LNCAP (cell line): ENCODE results near the gene SLC35E4.

Experiments
- TF ChIP-seq, protein P1 (sequence below): fragments of 450-650 bp; IDR thresholded peaks from 2 replicates; pipeline ENCODE4 v1.5.1; 2017; ENCODE audit warnings: mild to moderate bottlenecking

The SLC35E4 gene

GRCh38 chr22:30648825-30649224, 13.2 kb downstream of the SLC35E4 start:
- TF ChIP-seq, protein P1, sequence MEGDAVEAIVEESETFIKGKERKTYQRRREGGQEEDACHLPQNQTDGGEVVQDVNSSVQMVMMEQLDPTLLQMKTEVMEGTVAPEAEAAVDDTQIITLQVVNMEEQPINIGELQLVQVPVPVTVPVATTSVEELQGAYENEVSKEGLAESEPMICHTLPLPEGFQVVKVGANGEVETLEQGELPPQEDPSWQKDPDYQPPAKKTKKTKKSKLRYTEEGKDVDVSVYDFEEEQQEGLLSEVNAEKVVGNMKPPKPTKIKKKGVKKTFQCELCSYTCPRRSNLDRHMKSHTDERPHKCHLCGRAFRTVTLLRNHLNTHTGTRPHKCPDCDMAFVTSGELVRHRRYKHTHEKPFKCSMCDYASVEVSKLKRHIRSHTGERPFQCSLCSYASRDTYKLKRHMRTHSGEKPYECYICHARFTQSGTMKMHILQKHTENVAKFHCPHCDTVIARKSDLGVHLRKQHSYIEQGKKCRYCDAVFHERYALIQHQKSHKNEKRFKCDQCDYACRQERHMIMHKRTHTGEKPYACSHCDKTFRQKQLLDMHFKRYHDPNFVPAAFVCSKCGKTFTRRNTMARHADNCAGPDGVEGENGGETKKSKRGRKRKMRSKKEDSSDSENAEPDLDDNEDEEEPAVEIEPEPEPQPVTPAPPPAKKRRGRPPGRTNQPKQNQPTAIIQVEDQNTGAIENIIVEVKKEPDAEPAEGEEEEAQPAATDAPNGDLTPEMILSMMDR: no peak

GRCh38 chr22:30649430-30650007, 13.9 kb downstream of the SLC35E4 start:
- TF ChIP-seq, protein P1: no peak

DNA sequence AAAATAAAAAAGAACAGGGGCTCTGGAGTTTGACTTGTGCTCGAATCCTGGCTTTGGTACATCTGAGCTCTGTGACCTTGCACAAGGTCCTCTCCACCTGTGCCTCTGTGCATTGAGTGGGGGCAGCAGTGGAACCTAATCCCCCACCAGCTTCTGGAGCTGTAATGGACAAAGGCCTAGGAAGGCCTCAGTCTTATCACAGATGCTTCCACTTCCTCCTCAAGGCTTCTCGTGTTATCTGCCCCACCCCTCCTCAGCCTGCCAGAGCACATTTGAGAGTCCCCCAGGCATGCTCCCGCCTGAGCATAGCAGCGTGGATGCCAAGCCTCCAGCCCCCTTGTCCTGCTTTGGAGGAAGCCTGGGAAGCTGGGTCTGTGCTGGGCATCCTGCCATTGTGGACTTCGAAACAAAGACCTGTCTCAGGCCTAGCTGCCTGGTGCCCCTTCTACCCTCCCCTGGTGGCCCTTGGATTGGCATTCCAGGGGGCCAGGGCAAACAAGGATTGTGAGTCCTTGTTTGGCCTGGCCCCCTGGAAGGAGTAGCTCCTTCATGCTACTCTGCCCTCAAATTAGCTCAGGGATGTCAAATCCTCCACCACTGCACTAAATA, 15.0 kb downstream of the SLC35E4 start:
- TF ChIP-seq, protein P1: no peak

GRCh38 chr22:30652852-30653251, 17.3 kb downstream of the SLC35E4 start:
- TF ChIP-seq, protein P1: no peak

- TF ChIP-seq, protein P1: no peak
These were observed 18.8 kb downstream of the SLC35E4 start for GRCh38 chr22:30654361-30654760.

- TF ChIP-seq, protein P1: no peak
These were observed 20.0 kb downstream of the SLC35E4 start for GRCh38 chr22:30655532-30655931.

DNA sequence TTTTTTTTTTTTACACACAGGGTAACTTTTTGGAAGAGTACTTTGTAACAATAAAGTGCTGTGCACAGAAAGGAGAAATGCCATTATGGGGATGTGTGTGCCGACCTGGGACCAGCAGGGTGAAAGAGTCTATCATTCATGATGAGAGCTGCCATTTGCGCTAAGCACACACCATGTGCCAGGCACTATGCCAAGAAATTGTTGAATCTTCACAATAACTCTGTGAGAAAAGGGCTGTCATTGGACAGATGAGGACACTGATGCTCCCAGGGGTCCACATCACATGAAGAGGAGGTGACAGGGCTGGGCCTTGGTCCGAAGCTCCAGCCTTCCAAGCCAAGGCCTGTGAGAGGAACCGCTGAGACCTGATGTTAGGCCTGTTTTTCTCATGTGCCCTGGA, 26.5 kb downstream of the SLC35E4 start:
- TF ChIP-seq, protein P1: no peak
